IPS-NIHi11 (cell line): ENCODE data around the gene TAF11L5.
"Not testable (repeated sequence)": the region's sequence is repeated elsewhere in the genome, so short reads cannot be mapped to it uniquely, and the experiment has no call there.

Experiments
- DNase-seq: peaks from one replicate; pipeline ENCODE4 v3.0.0; 2012; ENCODE audit warnings: mixed read lengths, low spot score

Gene TAF11L5

DNA sequence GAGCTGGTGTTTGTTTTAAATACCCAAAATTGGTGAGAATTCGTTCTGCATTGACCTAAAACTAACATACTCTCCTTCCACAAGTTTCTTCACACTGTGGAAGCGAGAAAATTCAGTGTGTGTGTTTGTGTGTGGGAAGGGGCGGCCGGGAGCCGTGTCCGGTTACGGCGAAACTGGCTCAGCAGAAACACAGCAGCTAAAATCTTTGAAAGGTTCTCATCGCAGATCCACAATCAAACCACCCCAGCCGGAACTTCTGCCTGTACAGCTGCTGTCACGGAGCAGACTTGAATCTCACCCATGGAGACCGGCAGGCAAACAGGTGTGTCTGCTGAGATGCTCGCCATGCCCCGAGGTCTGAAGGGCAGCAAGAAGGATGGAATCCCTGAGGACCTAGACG, at the start of gene TAF11L5:
Gene TAF11L5 (plus strand): TSS at position 301 of the 400 bp plus-strand sequence.
- DNase-seq = not testable (repeated sequence)

GRCh38 chr5:17477043-17477442, 48.0 kb upstream of the TAF11L5 start:
- no peak for DNase-seq

- DNase-seq = no peak
These were observed 47.3 kb upstream of the TAF11L5 start for GRCh38 chr5:17477573-17478265.

- no peak for DNase-seq
These were observed 43.7 kb upstream of the TAF11L5 start for GRCh38 chr5:17481378-17481777.

DNA sequence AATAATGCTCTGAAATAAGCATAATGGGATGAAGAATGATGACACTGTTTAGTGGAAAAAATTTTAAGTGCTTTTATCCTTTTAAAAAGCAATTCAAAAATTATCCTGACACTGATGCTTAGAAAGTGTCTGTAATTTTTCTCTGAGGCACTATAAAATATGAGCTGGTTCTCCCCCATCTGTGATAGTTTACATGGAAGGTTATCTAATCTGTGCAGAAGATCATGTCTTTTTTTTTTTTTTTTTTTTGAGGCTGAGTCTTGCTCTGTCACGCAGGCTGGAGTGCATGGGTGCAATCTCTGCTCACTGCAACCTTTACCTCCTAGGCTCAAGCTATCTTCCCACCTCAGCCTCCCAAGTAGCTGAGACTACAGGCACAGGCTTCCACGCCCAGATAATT, 42.2 kb upstream of the TAF11L5 start:
- DNase-seq = no peak

GRCh38 chr5:17486464-17487173, 38.4 kb upstream of the TAF11L5 start:
- not testable (repeated sequence) for DNase-seq

DNA sequence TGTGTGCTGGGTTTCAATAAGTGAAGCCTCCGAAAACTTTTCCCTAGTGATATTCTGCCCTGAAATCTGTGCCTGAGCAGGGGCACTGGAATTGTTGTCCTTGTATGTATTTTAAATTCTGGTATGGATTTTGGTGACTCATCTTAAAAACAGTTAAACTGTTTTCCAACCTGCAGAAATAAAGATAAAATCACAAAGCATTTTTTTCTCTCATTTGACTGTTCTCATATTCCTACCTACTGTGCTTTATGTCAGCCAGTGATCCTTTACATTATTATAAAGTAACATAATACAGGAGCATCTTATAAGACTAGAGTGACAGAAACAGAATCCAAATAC, 37.9 kb upstream of the TAF11L5 start:
- DNase-seq = no peak

DNA sequence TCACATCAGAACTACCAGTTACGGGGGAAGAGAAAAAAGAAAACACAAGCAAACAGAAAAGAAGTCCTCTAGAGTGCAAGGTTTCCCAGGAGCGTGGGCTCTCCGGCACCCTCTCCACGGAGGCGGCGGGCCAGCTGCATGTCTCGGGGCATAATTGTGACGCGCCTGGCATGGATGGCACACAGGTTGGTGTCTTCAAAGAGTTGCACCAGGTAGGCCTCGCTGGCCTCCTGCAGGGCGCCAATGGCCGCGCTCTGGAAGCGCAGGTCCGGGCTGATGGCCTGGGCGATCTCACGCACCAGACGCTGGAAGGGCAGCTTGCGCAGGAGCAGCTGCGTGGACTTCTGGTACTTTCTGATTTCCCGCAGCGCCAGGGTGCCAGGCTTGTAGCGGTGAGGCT, 33.8 kb upstream of the TAF11L5 start:
- DNase-seq = not testable (repeated sequence)

- no peak for DNase-seq
These were observed 32.3 kb upstream of the TAF11L5 start for GRCh38 chr5:17492770-17493169.

DNA sequence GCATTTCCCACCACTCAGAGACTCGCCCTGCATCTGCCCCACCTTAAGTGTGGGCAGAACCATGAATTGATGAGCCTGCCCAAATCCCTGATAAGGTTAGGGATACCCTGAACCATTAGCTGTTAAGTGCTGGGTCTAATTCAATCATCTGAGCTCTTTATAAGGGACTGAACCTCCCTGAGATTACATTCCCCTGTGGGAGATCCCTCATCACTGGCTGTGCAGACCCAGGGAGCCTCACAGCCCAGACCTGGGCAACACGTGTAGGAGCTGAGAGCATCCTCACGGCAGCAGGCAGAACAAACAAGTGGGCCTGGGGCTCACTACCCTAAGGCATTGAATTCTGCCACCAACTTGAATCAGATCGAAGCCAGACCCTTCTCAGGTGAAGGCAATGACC, 27.6 kb upstream of the TAF11L5 start:
- DNase-seq = no peak

GRCh38 chr5:17497931-17498330, 27.1 kb upstream of the TAF11L5 start, which contains the start of gene TAF11L2:
TAF11L2 (plus strand) TSS chr5:17498231.
- not testable (repeated sequence) for DNase-seq

DNA sequence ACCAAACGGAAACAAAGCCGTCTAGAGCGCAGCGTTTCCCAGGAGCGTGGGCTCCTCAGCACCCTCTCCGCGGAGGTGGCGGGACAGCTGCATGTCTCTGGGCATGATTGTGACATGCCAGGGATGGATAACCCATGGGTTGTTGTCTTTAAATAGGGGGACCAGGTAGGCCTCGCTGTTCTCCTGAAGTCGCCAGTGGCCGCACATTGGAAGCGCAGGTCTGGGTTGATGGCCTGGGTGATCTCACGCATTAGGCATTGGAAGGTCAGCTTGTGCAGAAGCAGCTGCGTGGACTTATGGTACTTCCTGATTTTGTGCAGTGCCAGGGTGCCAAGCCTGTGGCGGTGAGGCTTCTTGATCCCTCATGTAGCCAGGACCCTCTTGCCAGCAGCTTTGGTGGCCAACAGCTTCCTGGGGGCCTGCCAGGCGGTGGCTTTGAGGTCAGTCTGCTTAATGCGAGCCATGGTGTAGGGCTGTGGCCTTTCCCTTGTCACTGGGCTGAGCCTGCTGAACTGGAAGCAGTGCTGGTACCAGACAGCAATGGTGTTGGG, 13.2 kb upstream of the TAF11L5 start:
- DNase-seq = no peak

GRCh38 chr5:17517526-17517925, 7.5 kb upstream of the TAF11L5 start:
- not testable (repeated sequence) for DNase-seq

DNA sequence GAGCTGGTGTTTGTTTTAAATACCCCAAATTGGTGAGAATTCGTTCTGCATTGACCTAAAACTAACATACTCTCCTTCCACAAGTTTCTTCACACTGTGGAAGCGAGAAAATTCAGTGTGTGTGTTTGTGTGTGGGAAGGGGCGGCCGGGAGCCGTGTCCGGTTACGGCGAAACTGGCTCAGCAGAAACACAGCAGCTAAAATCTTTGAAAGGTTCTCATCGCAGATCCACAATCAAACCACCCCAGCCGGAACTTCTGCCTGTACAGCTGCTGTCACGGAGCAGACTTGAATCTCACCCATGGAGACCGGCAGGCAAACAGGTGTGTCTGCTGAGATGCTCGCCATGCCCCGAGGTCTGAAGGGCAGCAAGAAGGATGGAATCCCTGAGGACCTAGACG, 7.0 kb upstream of the TAF11L5 start, which contains the start of gene TAF11L3:
Gene TAF11L3 (plus strand): TSS at position 301 of the 400 bp plus-strand sequence.
- not testable (repeated sequence) for DNase-seq

DNA sequence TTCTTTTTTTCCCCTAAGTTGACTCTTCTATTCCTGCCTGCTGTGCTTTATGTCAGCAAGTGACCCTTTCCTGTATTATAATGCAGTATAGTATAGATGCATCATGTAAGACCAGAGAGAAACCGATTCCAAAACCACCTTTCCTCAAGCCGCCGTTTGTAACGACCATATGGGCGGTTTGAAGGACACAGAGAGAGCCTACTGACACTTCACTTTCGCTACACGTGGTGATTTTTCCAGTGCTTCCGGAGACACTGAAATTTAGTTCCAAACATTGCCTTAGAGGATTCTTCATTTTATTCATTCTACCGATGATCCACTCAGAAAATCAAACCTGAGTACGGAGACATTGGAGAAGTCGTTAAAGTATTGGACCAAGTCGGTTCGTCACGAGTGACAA, 5.5 kb upstream of the TAF11L5 start:
- not testable (repeated sequence) for DNase-seq

DNA sequence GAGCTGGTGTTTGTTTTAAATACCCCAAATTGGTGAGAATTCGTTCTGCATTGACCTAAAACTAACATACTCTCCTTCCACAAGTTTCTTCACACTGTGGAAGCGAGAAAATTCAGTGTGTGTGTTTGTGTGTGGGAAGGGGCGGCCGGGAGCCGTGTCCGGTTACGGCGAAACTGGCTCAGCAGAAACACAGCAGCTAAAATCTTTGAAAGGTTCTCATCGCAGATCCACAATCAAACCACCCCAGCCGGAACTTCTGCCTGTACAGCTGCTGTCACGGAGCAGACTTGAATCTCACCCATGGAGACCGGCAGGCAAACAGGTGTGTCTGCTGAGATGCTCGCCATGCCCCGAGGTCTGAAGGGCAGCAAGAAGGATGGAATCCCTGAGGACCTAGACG, 3.5 kb upstream of the TAF11L5 start, which contains the start of gene TAF11L4:
Gene TAF11L4 (plus strand): TSS at position 301 of the 400 bp plus-strand sequence.
- DNase-seq = not testable (repeated sequence)

- not testable (repeated sequence) for DNase-seq
These were observed 1.5 kb downstream of the TAF11L5 start for GRCh38 chr5:17526504-17526903.

- DNase-seq = not testable (repeated sequence)
These were observed 3.3 kb downstream of the TAF11L5 start, which contains the start of gene TAF11L6 for GRCh38 chr5:17528369-17528768. TAF11L6 (plus strand) TSS chr5:17528669.
